DND-41 (cell line): ENCODE measurements around the gene SAC3D1.

ENCODE experiments used
- ATAC-seq: fragments of 200-7000 bp; cut with Tn5 transposase; 3 replicates; pipeline ENCODE4 v1.9.1; 2021; ENCODE audit warnings: low read depth; ENCODE audit not compliant: insufficient read depth
- DNase-seq: peaks from one replicate; pipeline ENCODE4 v3.0.0-alpha.2; 2020
- H2AFZ ChIP-seq: 2 replicates; pipeline ENCODE4 v1.6.0; 2012; ENCODE audit warnings: low read depth, low read length
- H3K27ac ChIP-seq: 2 replicates; pipeline ENCODE4 v1.5.1; 2012; ENCODE audit warnings: low read length, inconsistent platforms
- H3K27me3 ChIP-seq: fragments of 200-600 bp; sonication (generic); 2 replicates; pipeline ENCODE4 v1.6.0; 2012; ENCODE audit warnings: low read length, mild to moderate bottlenecking, inconsistent platforms; ENCODE audit not compliant: insufficient read depth, poor library complexity
- H3K36me3 ChIP-seq: 2 replicates; pipeline ENCODE4 v1.5.1; 2012; ENCODE audit warnings: low read length, inconsistent platforms; ENCODE audit not compliant: insufficient read depth
- H3K4me1 ChIP-seq: 2 replicates; pipeline ENCODE4 v1.5.1; 2012; ENCODE audit warnings: mild to moderate bottlenecking, low read length; ENCODE audit not compliant: insufficient read depth
- H3K4me2 ChIP-seq: 2 replicates; pipeline ENCODE4 v1.6.0; 2012; ENCODE audit warnings: mild to moderate bottlenecking, moderate library complexity, low read length, inconsistent platforms; ENCODE audit not compliant: insufficient read depth
- H3K4me3 ChIP-seq, 2 experiments: fragments of 200-600 bp in 1 of 2; shearing (Covaris generic) in 1 of 2; 2 replicates each; pipeline ENCODE4 v1.5.1; 2012 to 2016; ENCODE audit warnings: inconsistent platforms in 2 of 2, low read length in 2 of 2, mild to moderate bottlenecking in 2 of 2, low read depth in 1 of 2, moderate library complexity in 1 of 2
- H3K79me2 ChIP-seq: 2 replicates; pipeline ENCODE4 v1.6.0; 2012; ENCODE audit warnings: low read length, inconsistent platforms; ENCODE audit not compliant: insufficient read depth
- H3K9ac ChIP-seq: 2 replicates; pipeline ENCODE4 v1.6.0; 2012; ENCODE audit warnings: low read depth, mild to moderate bottlenecking, inconsistent platforms, low read length, moderate library complexity
- H3K9me3 ChIP-seq: 2 replicates; pipeline ENCODE4 v1.5.1; 2012; ENCODE audit warnings: low read length, moderate library complexity, mild to moderate bottlenecking, inconsistent platforms; ENCODE audit not compliant: insufficient read depth, severe bottlenecking
- H4K20me1 ChIP-seq: 2 replicates; pipeline ENCODE4 v1.6.0; 2012; ENCODE audit warnings: low read length; ENCODE audit not compliant: insufficient read depth
- CTCF ChIP-seq: IDR thresholded peaks from 2 replicates; pipeline ENCODE4 v1.5.1; 2012; ENCODE audit warnings: borderline replicate concordance, low read length, moderate library complexity, mild to moderate bottlenecking; ENCODE audit not compliant: poor library complexity, severe bottlenecking; ENCODE audit errors: extremely low read depth
- EZH2 ChIP-seq: IDR thresholded peaks from 3 replicates; pipeline ENCODE4 v1.6.1; 2012; ENCODE audit warnings: borderline replicate concordance, low read depth, mild to moderate bottlenecking, moderate library complexity, low read length, inconsistent platforms; ENCODE audit not compliant: severe bottlenecking

The SAC3D1 gene

GRCh38 chr11:65053827-65054508, 13.0 kb downstream of the SAC3D1 start:
- TF ChIP-seq CTCF (no peak), EZH2 (no peak)
- H3K4me2 ChIP-seq: no peak overlapping the region
- H2AFZ ChIP-seq: no peak overlapping the region
- H3K9me3 ChIP-seq: no peaks in the 10 kb centered on the region
- no peak for ATAC-seq
- no peaks in the 10 kb centered on the region for H3K79me2 ChIP-seq
- H3K27ac ChIP-seq: no peak overlapping the region
- H3K4me1 ChIP-seq: no peaks in the 10 kb centered on the region
- H3K27me3 ChIP-seq: no peaks in the 10 kb centered on the region
- H3K4me3 ChIP-seq: no peak overlapping the region
- DNase-seq: no peak
- H3K36me3 ChIP-seq: no peaks in the 10 kb centered on the region
- H4K20me1 ChIP-seq: no peaks in the 10 kb centered on the region; the same call in 1 of the 2 replicates
- no peak overlapping the region for H3K9ac ChIP-seq

- H3K9ac ChIP-seq: no peak overlapping the region
- H4K20me1 ChIP-seq: no peaks in the 10 kb centered on the region; the same call in 1 of the 2 replicates
- no peaks in the 10 kb centered on the region for H3K4me1 ChIP-seq
- ATAC-seq (no peak), DNase-seq (no peak)
- no peaks in the 10 kb centered on the region for H3K36me3 ChIP-seq
- TF ChIP-seq CTCF: no peak
- no peak for TF ChIP-seq EZH2
- no peak overlapping the region for H2AFZ ChIP-seq
- no peak overlapping the region for H3K27ac ChIP-seq
- no peak overlapping the region for H3K4me3 ChIP-seq
- no peaks in the 10 kb centered on the region for H3K79me2 ChIP-seq
- H3K4me2 ChIP-seq: no peak overlapping the region
- no peaks in the 10 kb centered on the region for H3K9me3 ChIP-seq
- H3K27me3 ChIP-seq: no peaks in the 10 kb centered on the region
Measured at GRCh38 chr11:65055538-65055937, 14.5 kb downstream of the SAC3D1 start.

- no peak for DNase-seq
- Histone ChIP-seq H3K9me3 (no peaks in the 10 kb centered on the region), H4K20me1 (no peaks in the 10 kb centered on the region; the same call in 1 of the 2 replicates), H2AFZ (no peak overlapping the region), H3K27me3 (no peaks in the 10 kb centered on the region), H3K79me2 (no peaks in the 10 kb centered on the region), H3K36me3 (no peaks in the 10 kb centered on the region), H3K4me1 (no peaks in the 10 kb centered on the region), H3K27ac (no peak overlapping the region), H3K4me3 (no peak overlapping the region), H3K4me2 (no peak overlapping the region), H3K9ac (no peak overlapping the region)
- TF ChIP-seq EZH2 (no peak), CTCF (no peak)
- ATAC-seq: no peak
Measured at GRCh38 chr11:65056999-65057398, 16.0 kb downstream of the SAC3D1 start.

GRCh38 chr11:65057526-65057925, 16.5 kb downstream of the SAC3D1 start:
- no peak overlapping the region for H2AFZ ChIP-seq
- no peak overlapping the region for H3K27ac ChIP-seq
- ATAC-seq (no peak), DNase-seq (no peak)
- H3K27me3 ChIP-seq: no peaks in the 10 kb centered on the region
- H3K9ac ChIP-seq: no peak overlapping the region
- H3K4me3 ChIP-seq: no peak overlapping the region
- TF ChIP-seq CTCF: no peak
- no peak for TF ChIP-seq EZH2
- H3K4me2 ChIP-seq: no peak overlapping the region
- H4K20me1 ChIP-seq: no peaks in the 10 kb centered on the region; the same call in 1 of the 2 replicates
- no peaks in the 10 kb centered on the region for H3K36me3 ChIP-seq
- no peaks in the 10 kb centered on the region for H3K79me2 ChIP-seq
- no peaks in the 10 kb centered on the region for H3K4me1 ChIP-seq
- no peaks in the 10 kb centered on the region for H3K9me3 ChIP-seq
